Astrocyte (in vitro differentiated cells and primary cell): Measurements from ENCODE around the gene ONECUT3. TPM values are rescaled to one million over a fixed set of nuclear protein-coding genes. Genes with fewer than 3 reads are reported as not detected.

Source experiments
- DNase-seq: peaks from one replicate; pipeline ENCODE4 v3.0.0-alpha.2; 2010; ENCODE audit warnings: low read depth
- FAIRE-seq: peaks from 2 replicates; lab custom pipeline; 2011; peaks lifted over from hg19 to GRCh38; lab: Jason Lieb, UNC
- H2AFZ ChIP-seq: 2 replicates; pipeline ENCODE4 v1.6.0; 2012; ENCODE audit warnings: low read depth, low read length, inconsistent platforms
- H3K27ac ChIP-seq: 2 replicates; pipeline ENCODE4 v1.5.1; 2011; ENCODE audit warnings: low read depth, low read length, inconsistent platforms
- H3K27me3 ChIP-seq: 2 replicates; pipeline ENCODE4 v1.6.0; 2011; ENCODE audit warnings: low read length, inconsistent platforms; ENCODE audit not compliant: insufficient read depth
- H3K36me3 ChIP-seq: 2 replicates; pipeline ENCODE4 v1.5.1; 2011; ENCODE audit warnings: low read length, inconsistent platforms; ENCODE audit not compliant: insufficient read depth
- H3K4me1 ChIP-seq: 2 replicates; pipeline ENCODE4 v1.5.1; 2011; ENCODE audit warnings: low read length, inconsistent platforms; ENCODE audit not compliant: insufficient read depth
- H3K4me2 ChIP-seq: 2 replicates; pipeline ENCODE4 v1.6.0; 2012; ENCODE audit warnings: low read length, inconsistent platforms
- H3K4me3 ChIP-seq: 2 replicates; pipeline ENCODE4 v1.5.1; 2011; ENCODE audit warnings: low read depth, mild to moderate bottlenecking, low read length, inconsistent platforms; ENCODE audit not compliant: insufficient read depth
- H3K79me2 ChIP-seq: 2 replicates; pipeline ENCODE4 v1.6.0; 2012; ENCODE audit warnings: mild to moderate bottlenecking, low read length, inconsistent platforms; ENCODE audit not compliant: insufficient read depth
- H3K9ac ChIP-seq: 2 replicates; pipeline ENCODE4 v1.6.0; 2012; ENCODE audit warnings: mild to moderate bottlenecking, low read length, inconsistent platforms
- H3K9me3 ChIP-seq: 2 replicates; pipeline ENCODE4 v1.5.1; 2012; ENCODE audit warnings: low read depth, mild to moderate bottlenecking, low read length, inconsistent platforms; ENCODE audit not compliant: insufficient read depth
- H4K20me1 ChIP-seq: 2 replicates; pipeline ENCODE4 v1.6.0; 2012; ENCODE audit warnings: low read length, inconsistent platforms; ENCODE audit not compliant: insufficient read depth
- H3K27ac Mint-ChIP-seq: one replicate; pipeline ENCODE4 v1.8.0; 2021; ENCODE audit warnings: mild to moderate bottlenecking, mixed read lengths; ENCODE audit not compliant: unreplicated experiment
- H3K27me3 Mint-ChIP-seq: one replicate; pipeline ENCODE4 v1.8.0; 2021; ENCODE audit warnings: low read depth, mixed read lengths; ENCODE audit not compliant: unreplicated experiment
- H3K36me3 Mint-ChIP-seq: one replicate; pipeline ENCODE4 v1.8.0; 2021; ENCODE audit warnings: low read depth, mixed read lengths; ENCODE audit not compliant: unreplicated experiment
- H3K4me1 Mint-ChIP-seq: one replicate; pipeline ENCODE4 v1.8.0; 2021; ENCODE audit warnings: low read depth, mixed read lengths; ENCODE audit not compliant: unreplicated experiment
- H3K4me3 Mint-ChIP-seq: one replicate; pipeline ENCODE4 v1.8.0; 2021; ENCODE audit warnings: mild to moderate bottlenecking, moderate library complexity, mixed read lengths; ENCODE audit not compliant: unreplicated experiment
- H3K9me3 Mint-ChIP-seq: one replicate; pipeline ENCODE4 v1.8.0; 2021; ENCODE audit warnings: mild to moderate bottlenecking, mixed read lengths; ENCODE audit not compliant: unreplicated experiment
- CTCF ChIP-seq: IDR thresholded peaks from 2 replicates; pipeline ENCODE4 v1.5.1; 2011; ENCODE audit warnings: low read depth, mild to moderate bottlenecking, inconsistent platforms, low read length, moderate library complexity; ENCODE audit not compliant: insufficient read depth
- EZH2 ChIP-seq: IDR thresholded peaks from 2 replicates; pipeline ENCODE4 v1.6.1; 2012; ENCODE audit warnings: mild to moderate bottlenecking, low read length, inconsistent platforms; ENCODE audit not compliant: insufficient read depth
- total RNA-seq: library from RNA; stranded (reverse); gene quantifications from 2 replicates; pipeline ENCODE4 v1.2.1, GENCODE V29; 2021

Gene ONECUT3
- total RNA-seq, 1 donor from 2014 or later, result not detected

- no peaks in the 10 kb centered on the region for H3K4me1 Mint-ChIP-seq
- H3K36me3 ChIP-seq, result no peaks in the 10 kb centered on the region
- H3K36me3 Mint-ChIP-seq, result peaks cover 6% of the 10 kb centered on the region
- no peaks in the 10 kb centered on the region for H4K20me1 ChIP-seq
- no peak overlapping the region for H3K27ac Mint-ChIP-seq
- peaks cover 14% of the 10 kb centered on the region for H3K9me3 ChIP-seq
- H3K4me3 Mint-ChIP-seq, result no peak overlapping the region
- H3K4me2 ChIP-seq, result no peak overlapping the region
- no peaks in the 10 kb centered on the region for H3K4me1 ChIP-seq
- H3K79me2 ChIP-seq, result no peaks in the 10 kb centered on the region
- peaks cover 14% of the 10 kb centered on the region for H3K9me3 Mint-ChIP-seq
- H3K4me3 ChIP-seq, result no peak overlapping the region
- TF ChIP-seq CTCF (no peak), EZH2 (no peak)
- peaks cover 65% of the 10 kb centered on the region for H3K27me3 Mint-ChIP-seq
- H3K27me3 ChIP-seq, result peaks cover 24% of the 10 kb centered on the region
- FAIRE-seq, result no peak
- H3K27ac ChIP-seq, result no peak overlapping the region
- H3K9ac ChIP-seq, result no peak overlapping the region
- no peak overlapping the region for H2AFZ ChIP-seq
- DNase-seq, result no peak
These were observed 30.6 kb downstream of the ONECUT3 start for GRCh38 chr19:1783874-1784273.

- H3K36me3 Mint-ChIP-seq, result peaks cover 6% of the 10 kb centered on the region
- FAIRE-seq, result no peak
- peaks cover 15% of the 10 kb centered on the region for H3K27me3 ChIP-seq
- TF ChIP-seq EZH2, result no peak
- no peak for TF ChIP-seq CTCF
- peak overlapping the region; percentile 69 for H3K27ac Mint-ChIP-seq
- H3K9me3 Mint-ChIP-seq, result peaks cover 14% of the 10 kb centered on the region
- H3K36me3 ChIP-seq, result no peaks in the 10 kb centered on the region
- peaks cover 56% of the 10 kb centered on the region for H3K27me3 Mint-ChIP-seq
- peaks cover 14% of the 10 kb centered on the region for H3K9me3 ChIP-seq
- no peaks in the 10 kb centered on the region for H3K4me1 Mint-ChIP-seq
- H3K4me3 ChIP-seq, result no peak overlapping the region
- H3K4me1 ChIP-seq, result no peaks in the 10 kb centered on the region
- H3K9ac ChIP-seq, result no peak overlapping the region
- no peak overlapping the region for H3K4me2 ChIP-seq
- no peak overlapping the region for H2AFZ ChIP-seq
- no peak overlapping the region for H3K27ac ChIP-seq
- no peaks in the 10 kb centered on the region for H4K20me1 ChIP-seq
- H3K79me2 ChIP-seq, result no peaks in the 10 kb centered on the region
- no peak overlapping the region for H3K4me3 Mint-ChIP-seq
- no peak for DNase-seq
These were observed 32.0 kb downstream of the ONECUT3 start for GRCh38 chr19:1785310-1785709.

GRCh38 chr19:1786668-1787067 is 33.4 kb downstream of the ONECUT3 start:
- H3K36me3 Mint-ChIP-seq, result peaks cover 6% of the 10 kb centered on the region
- peaks cover 12% of the 10 kb centered on the region for H3K9me3 ChIP-seq

More at GRCh38 chr19:1786668-1787067, 33.4 kb downstream of the ONECUT3 start:
- H3K27ac Mint-ChIP-seq, result no peak overlapping the region
- DNase-seq, result no peak
- TF ChIP-seq EZH2 (no peak), CTCF (no peak)
- H3K27me3 Mint-ChIP-seq, result peaks cover 52% of the 10 kb centered on the region
- no peak overlapping the region for H3K4me3 Mint-ChIP-seq
- no peaks in the 10 kb centered on the region for H3K36me3 ChIP-seq
- H3K4me3 ChIP-seq, result no peak overlapping the region
- H3K9me3 Mint-ChIP-seq, result peaks cover 14% of the 10 kb centered on the region
- H3K4me2 ChIP-seq, result no peak overlapping the region
- no peaks in the 10 kb centered on the region for H3K79me2 ChIP-seq
- peaks cover 11% of the 10 kb centered on the region for H3K27me3 ChIP-seq
- H3K4me1 ChIP-seq, result no peaks in the 10 kb centered on the region
- no peaks in the 10 kb centered on the region for H3K4me1 Mint-ChIP-seq
- no peak overlapping the region for H3K9ac ChIP-seq
- H3K27ac ChIP-seq, result no peak overlapping the region
- no peak for FAIRE-seq
- no peak overlapping the region for H2AFZ ChIP-seq
- H4K20me1 ChIP-seq, result no peaks in the 10 kb centered on the region
